Activated T-cell treated with anti-CD3 and anti-CD28 coated beads, Interleukin-2, amount 50 U/mL, for 72 hours (primary cell): ENCODE results near the gene SCFD2. TPM values are rescaled to one million over a fixed set of nuclear protein-coding genes. Genes with fewer than 3 reads are reported as not detected.
"Not testable (repeated sequence)": the region's sequence is repeated elsewhere in the genome, so short reads cannot be mapped to it uniquely, and the experiment has no call there.

Source experiments
- ATAC-seq, 2 donors: fragments of 150-1000 bp; cut with Tn5 transposase; replicated peaks in 1 of 2; 2 replicates each; pipeline ENCODE4 v1.10.0; 2021; ENCODE audit warnings: moderate library complexity in 2 of 2, mild to moderate bottlenecking in 1 of 2
- DNase-seq, 2 donors: peaks; one replicate each; pipeline ENCODE4 v3.0.0; 2021 to 2022; ENCODE audit warnings: mixed read lengths in 1 of 2
- H3K27ac Mint-ChIP-seq: one replicate; pipeline ENCODE4 v1.8.0; 2022; ENCODE audit warnings: mild to moderate bottlenecking, moderate library complexity, mixed read lengths
- H3K27me3 Mint-ChIP-seq: one replicate; pipeline ENCODE4 v1.8.0; 2022; ENCODE audit warnings: low read depth, mixed read lengths
- H3K36me3 Mint-ChIP-seq, 2 donors: one replicate each; pipeline ENCODE4 v1.8.0; 2022; ENCODE audit warnings: mixed read lengths in 2 of 2, mild to moderate bottlenecking in 1 of 2; ENCODE audit not compliant: insufficient read depth in 2 of 2
- H3K4me1 Mint-ChIP-seq: one replicate; pipeline ENCODE4 v1.8.0; 2022; ENCODE audit warnings: low read depth, mixed read lengths
- H3K4me3 Mint-ChIP-seq, 2 donors: one replicate each; pipeline ENCODE4 v1.8.0; 2022; ENCODE audit warnings: mild to moderate bottlenecking in 2 of 2, mixed read lengths in 2 of 2, moderate library complexity in 2 of 2
- H3K9me3 Mint-ChIP-seq, 2 donors: one replicate each; pipeline ENCODE4 v1.8.0; 2022; ENCODE audit warnings: mixed read lengths in 2 of 2
- total RNA-seq, 2 donors: library from RNA; stranded (reverse); gene quantifications; one replicate each; pipeline ENCODE4 v1.2.3, GENCODE V29; 2022

The SCFD2 gene
- total RNA-seq, 2 donors from 2014 or later, result 15.5 to 17.6 TPM

- ATAC-seq, result no peak
- Mint-ChIP-seq H3K27ac (no peak overlapping the region), H3K36me3 (peaks cover 2 to 3% of the 10 kb centered on the region in 2 donors), H3K4me1 (no peaks in the 10 kb centered on the region), H3K9me3 (no peaks in the 10 kb centered on the region), H3K4me3 (no peak overlapping the region), H3K27me3 (no peaks in the 10 kb centered on the region)
- no peak for DNase-seq
Observed at GRCh38 chr4:53189011-53189410, 176.8 kb downstream of the SCFD2 start.

GRCh38 chr4:53186714-53187358 is 179.0 kb downstream of the SCFD2 start:
- peaks cover 0 to 2% of the 10 kb centered on the region in 2 donors for H3K9me3 Mint-ChIP-seq
- no peaks in the 10 kb centered on the region for H3K4me1 Mint-ChIP-seq
- no peaks in the 10 kb centered on the region for H3K27me3 Mint-ChIP-seq
- no peak overlapping the region for H3K4me3 Mint-ChIP-seq
- DNase-seq, result no peak
- no peak overlapping the region for H3K27ac Mint-ChIP-seq
- H3K36me3 Mint-ChIP-seq, result peaks cover 4 to 12% of the 10 kb centered on the region in 2 donors
- no peak for ATAC-seq

- ATAC-seq, result no peak
- H3K9me3 Mint-ChIP-seq, result peaks cover 0 to 2% of the 10 kb centered on the region in 2 donors
Observed at GRCh38 chr4:53185869-53186585, 179.8 kb downstream of the SCFD2 start.

GRCh38 chr4:53183754-53184153 is 182.1 kb downstream of the SCFD2 start:
- no peak overlapping the region for H3K4me3 Mint-ChIP-seq
- ATAC-seq (no peak), DNase-seq (no peak)
- no peaks in the 10 kb centered on the region for H3K4me1 Mint-ChIP-seq
- no peaks in the 10 kb centered on the region for H3K27me3 Mint-ChIP-seq
- H3K27ac Mint-ChIP-seq, result no peak overlapping the region
- H3K9me3 Mint-ChIP-seq, result peaks cover 2 to 5% of the 10 kb centered on the region in 2 donors
- peaks cover 9 to 32% of the 10 kb centered on the region in 2 donors for H3K36me3 Mint-ChIP-seq

More at GRCh38 chr4:53185869-53186585, 179.8 kb downstream of the SCFD2 start:
- Mint-ChIP-seq H3K27me3 (no peaks in the 10 kb centered on the region), H3K27ac (no peak overlapping the region), H3K4me1 (no peaks in the 10 kb centered on the region), H3K4me3 (no peak overlapping the region), H3K36me3 (peaks cover 4 to 14% of the 10 kb centered on the region in 2 donors)
- no peak for DNase-seq

GRCh38 chr4:53177751-53178150 is 188.1 kb downstream of the SCFD2 start:
- peaks cover 17% of the 10 kb centered on the region for H3K4me1 Mint-ChIP-seq
- peaks cover 10 to 17% of the 10 kb centered on the region in 2 donors for H3K9me3 Mint-ChIP-seq
- H3K27me3 Mint-ChIP-seq, DNase-seq, H3K4me3 Mint-ChIP-seq, ATAC-seq, H3K27ac Mint-ChIP-seq: not testable (repeated sequence)
- H3K36me3 Mint-ChIP-seq, result peaks cover 20 to 46% of the 10 kb centered on the region in 2 donors

GRCh38 chr4:53175640-53176039 is 190.2 kb downstream of the SCFD2 start:
- Mint-ChIP-seq H3K4me1 (peaks cover 17% of the 10 kb centered on the region), H3K27me3 (no peaks in the 10 kb centered on the region), H3K4me3 (no peak overlapping the region), H3K27ac (no peak overlapping the region), H3K9me3 (peaks cover 12 to 20% of the 10 kb centered on the region in 2 donors), H3K36me3 (peaks cover 20 to 41% of the 10 kb centered on the region in 2 donors)
- DNase-seq (no peak), ATAC-seq (no peak)

GRCh38 chr4:53174823-53175222 is 191.0 kb downstream of the SCFD2 start:
- Mint-ChIP-seq H3K27me3 (no peaks in the 10 kb centered on the region), H3K4me1 (peaks cover 17% of the 10 kb centered on the region), H3K27ac (no peak overlapping the region), H3K9me3 (peaks cover 12 to 20% of the 10 kb centered on the region in 2 donors), H3K36me3 (peaks cover 19 to 33% of the 10 kb centered on the region in 2 donors), H3K4me3 (no peak overlapping the region)
- ATAC-seq (no peak), DNase-seq (no peak)

- H3K9me3 Mint-ChIP-seq, result peaks cover 9 to 13% of the 10 kb centered on the region in 2 donors
- H3K4me1 Mint-ChIP-seq, result peaks cover 17% of the 10 kb centered on the region
- no peak overlapping the region for H3K4me3 Mint-ChIP-seq
- DNase-seq (no peak), ATAC-seq (no peak)
- no peak overlapping the region for H3K27ac Mint-ChIP-seq
- peaks cover 13 to 28% of the 10 kb centered on the region in 2 donors for H3K36me3 Mint-ChIP-seq
- no peaks in the 10 kb centered on the region for H3K27me3 Mint-ChIP-seq
Observed at GRCh38 chr4:53173576-53173975, 192.3 kb downstream of the SCFD2 start.

- Mint-ChIP-seq H3K4me1 (peaks cover 10% of the 10 kb centered on the region), H3K4me3 (no peak overlapping the region), H3K9me3 (peaks cover 6 to 14% of the 10 kb centered on the region in 2 donors), H3K27ac (no peak overlapping the region), H3K36me3 (peaks cover 6 to 16% of the 10 kb centered on the region in 2 donors), H3K27me3 (no peaks in the 10 kb centered on the region)
- no peak for ATAC-seq
- DNase-seq, result no peak
Observed at GRCh38 chr4:53171797-53172196, 194.1 kb downstream of the SCFD2 start.

- peaks cover 8 to 22% of the 10 kb centered on the region in 2 donors for H3K36me3 Mint-ChIP-seq
- H3K4me1 Mint-ChIP-seq, result no peaks in the 10 kb centered on the region
- H3K9me3 Mint-ChIP-seq, result peaks cover 6 to 20% of the 10 kb centered on the region in 2 donors
- no peak overlapping the region for H3K27ac Mint-ChIP-seq
- no peak for ATAC-seq
- no peak for DNase-seq
- H3K27me3 Mint-ChIP-seq, result no peaks in the 10 kb centered on the region
- no peak overlapping the region for H3K4me3 Mint-ChIP-seq
Observed at GRCh38 chr4:53169695-53170617, 195.9 kb downstream of the SCFD2 start.

- Mint-ChIP-seq H3K27ac (no peak overlapping the region), H3K4me3 (no peak overlapping the region), H3K4me1 (no peaks in the 10 kb centered on the region), H3K9me3 (peaks cover 3 to 14% of the 10 kb centered on the region in 2 donors), H3K36me3 (peaks cover 3 to 17% of the 10 kb centered on the region in 2 donors), H3K27me3 (no peaks in the 10 kb centered on the region)
- DNase-seq (no peak), ATAC-seq (no peak)
Observed at GRCh38 chr4:53168228-53168627, 197.6 kb downstream of the SCFD2 start.

GRCh38 chr4:53162969-53163368 is 202.9 kb downstream of the SCFD2 start:
- no peak for ATAC-seq
- no peak for DNase-seq
- H3K27me3 Mint-ChIP-seq, result no peaks in the 10 kb centered on the region
- H3K27ac Mint-ChIP-seq, result no peak overlapping the region
- H3K36me3 Mint-ChIP-seq, result peaks cover 3 to 8% of the 10 kb centered on the region in 2 donors
- no peak overlapping the region for H3K4me3 Mint-ChIP-seq
- H3K4me1 Mint-ChIP-seq, result no peaks in the 10 kb centered on the region
- peaks cover 3 to 10% of the 10 kb centered on the region in 2 donors for H3K9me3 Mint-ChIP-seq
